HG02973 (cell line): ENCODE results near the gene GRM4.
"Not testable (repeated sequence)": the region's sequence is repeated elsewhere in the genome, so short reads cannot be mapped to it uniquely, and the experiment has no call there.

Experiments used
- ATAC-seq: cut with Tn5 transposase; IDR thresholded peaks from one replicate; pipeline ENCODE4 v1.9.1; 2021; ENCODE audit warnings: moderate library complexity; ENCODE audit not compliant: unreplicated experiment

The GRM4 gene

DNA sequence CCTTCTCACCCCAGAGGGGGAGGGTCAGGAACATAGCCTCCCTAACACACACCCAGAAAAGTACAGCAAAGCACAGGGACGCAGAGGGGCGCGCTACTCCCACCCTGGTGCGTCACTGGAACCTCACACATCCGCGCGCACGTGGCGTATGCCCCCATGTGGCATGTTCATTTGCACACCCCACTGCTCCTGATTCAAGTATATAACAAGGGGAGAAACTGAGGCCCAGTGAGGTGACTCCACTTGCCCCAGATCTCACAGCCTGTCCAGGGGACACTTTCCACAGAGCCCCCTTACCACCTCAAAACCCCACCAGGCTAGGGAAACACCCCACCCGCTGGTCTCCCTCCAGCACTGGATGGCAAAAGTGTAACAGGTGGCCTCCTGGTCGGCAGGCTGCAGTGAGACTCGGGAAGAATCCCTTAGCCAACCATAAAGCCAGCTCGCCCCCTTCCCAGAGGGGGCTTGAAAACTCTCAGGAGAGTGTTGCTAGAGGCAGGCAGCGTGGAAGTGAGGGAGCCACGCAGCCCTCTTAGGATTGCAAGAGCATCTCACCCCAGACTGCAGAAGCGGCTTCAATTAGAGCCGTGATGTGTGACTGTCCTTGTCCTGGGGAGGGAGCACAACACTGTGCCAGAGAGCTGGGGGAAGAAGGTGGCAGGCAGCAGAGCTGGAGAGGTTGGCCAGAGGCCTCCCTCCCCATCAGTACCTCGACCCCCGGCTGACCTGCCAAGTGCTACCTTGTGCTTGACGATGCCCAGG, at the start of gene GRM4:
TSS of gene GRM4 (minus strand) at position 67 of the 762 bp plus-strand sequence. CDS start 12,591 bp downstream, outside the sequence.
- ATAC-seq: no peak

DNA sequence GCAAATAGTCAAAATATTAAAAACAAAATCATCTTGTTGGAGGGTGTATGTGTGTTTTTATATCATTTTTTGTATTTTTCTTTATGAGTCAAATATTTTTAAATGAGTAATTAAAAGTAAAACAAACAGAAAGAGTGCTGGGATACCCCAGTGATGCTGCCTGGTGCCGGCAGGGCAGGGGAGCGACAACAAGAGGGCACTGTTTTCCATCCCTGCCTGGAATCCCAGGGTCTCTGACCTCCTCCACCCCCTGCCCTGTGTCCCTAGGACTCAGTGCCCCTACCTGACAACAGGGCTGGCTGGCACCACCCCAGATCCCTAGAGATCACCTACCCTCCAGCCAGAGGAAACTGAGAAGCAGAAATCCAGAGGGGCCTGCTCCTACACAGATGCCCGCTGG, 48.9 kb upstream of the GRM4 start:
- ATAC-seq: no peak

DNA sequence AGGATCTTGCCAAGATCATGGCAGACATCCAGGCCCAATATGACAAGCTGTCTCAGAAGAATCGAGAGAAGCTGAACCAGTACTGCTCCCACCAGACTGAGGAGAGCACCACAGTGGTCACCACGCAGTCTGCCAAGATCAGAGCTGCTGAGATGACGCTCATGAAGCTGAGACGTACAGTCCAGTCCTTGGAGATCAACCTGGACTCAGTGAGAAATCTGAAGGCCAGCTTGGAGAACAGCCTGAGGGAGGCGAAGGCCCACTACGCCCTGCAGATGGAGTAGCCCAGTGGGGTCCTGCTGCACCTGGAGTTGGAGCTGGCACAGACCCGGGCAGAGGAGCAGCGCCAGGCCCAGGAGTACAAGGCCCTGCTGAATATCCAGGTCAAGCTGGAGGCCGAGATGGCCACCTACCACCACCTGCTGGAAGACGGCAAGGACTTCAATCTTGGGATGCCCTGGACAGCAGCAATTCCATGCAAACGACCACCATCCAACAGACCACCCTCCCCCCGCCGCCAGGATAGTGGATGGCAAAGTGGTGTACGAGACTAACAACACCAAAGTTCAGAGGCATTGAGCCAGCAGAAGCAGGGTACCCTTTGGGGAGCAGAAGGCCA, 44.7 kb upstream of the GRM4 start:
- ATAC-seq: no peak

DNA sequence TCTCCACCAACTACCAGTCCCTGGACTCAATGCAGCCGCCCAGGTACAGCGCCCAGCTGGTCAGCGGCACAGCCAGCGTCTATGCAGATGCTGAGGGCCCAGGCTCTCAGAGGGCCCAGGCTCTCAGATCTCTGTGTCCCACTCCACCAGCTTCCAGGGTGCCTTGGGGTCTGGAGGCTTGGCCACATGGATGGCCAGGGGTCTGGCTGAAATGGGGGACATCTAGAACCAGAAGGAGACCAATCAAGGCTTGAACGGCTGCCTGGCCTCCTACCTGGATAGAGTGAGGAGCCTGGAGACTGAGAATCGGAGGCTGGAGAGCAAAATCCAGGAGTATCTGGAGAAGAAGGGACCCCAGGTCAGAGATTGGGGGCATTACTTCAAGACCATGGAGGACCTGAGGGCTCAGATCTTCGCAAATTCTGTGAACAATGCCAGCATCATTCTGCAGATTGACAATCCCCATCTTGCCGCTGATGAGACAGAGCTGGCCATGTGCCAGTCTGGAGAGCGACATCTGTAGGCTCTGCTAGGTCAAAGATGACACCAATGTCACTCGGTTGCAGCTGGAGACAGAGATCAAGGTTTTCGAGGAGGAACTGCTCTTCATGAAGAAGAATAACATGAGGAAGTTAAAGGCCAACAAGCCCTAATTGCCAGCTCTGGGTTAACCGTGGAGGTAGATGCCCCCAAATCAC, 44.1 kb upstream of the GRM4 start:
- no peak for ATAC-seq

DNA sequence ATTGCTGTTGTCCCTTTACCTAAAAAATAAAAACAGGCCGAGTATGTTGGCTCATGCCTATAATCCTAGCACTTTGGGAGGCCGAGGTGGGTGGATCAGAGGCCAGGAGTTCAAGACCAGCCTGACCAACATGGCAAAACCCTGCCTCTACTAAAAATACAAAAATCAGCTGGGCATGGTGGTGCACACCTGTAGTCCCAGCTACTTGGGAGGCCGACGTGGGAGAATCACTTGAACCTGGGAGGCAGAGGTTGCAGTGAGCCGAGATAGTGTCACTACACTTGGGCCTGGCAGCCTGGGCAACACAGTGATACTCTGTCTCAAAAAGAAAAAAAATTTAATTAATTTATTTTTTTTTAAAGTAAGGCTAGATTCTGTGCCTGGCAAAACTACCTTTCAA, 38.8 kb upstream of the GRM4 start:
- not testable (repeated sequence) for ATAC-seq

DNA sequence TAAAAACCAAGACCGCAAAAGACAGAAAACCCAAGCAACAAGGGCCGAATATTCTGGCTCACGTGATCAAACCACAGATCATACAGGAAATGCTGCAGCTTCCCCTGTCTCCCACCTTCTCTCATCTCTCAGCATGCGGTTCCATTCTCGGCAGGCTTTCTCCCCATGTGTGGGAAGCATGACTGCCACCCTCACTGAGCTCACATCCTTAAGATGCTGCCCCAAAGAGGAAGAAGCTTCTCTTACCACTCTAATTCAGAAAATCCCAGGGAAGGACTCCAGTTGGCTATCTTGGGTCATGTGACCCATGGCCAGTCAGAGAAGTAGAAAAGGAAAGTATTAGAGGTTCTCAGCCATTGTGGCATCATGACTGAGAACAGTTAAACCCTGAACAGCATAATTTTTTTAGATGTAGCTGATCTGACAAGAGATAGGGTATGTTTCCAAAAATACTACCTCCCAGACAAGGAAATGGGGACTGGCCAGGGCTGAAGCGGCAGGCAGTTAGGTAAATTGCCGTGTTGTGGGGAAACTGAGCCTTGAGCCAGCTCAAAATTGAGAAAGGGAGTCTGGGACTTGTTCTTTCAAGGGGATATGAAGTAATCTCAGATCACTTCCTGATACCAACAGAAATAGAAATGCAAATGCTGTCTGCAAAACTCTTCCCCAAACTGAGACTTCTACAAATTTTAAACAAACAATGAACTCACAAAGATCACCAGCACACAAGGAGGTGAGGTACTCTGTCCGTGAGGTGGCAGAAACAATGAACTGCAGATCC, 37.1 kb upstream of the GRM4 start:
- peak; percentile 56 for ATAC-seq

DNA sequence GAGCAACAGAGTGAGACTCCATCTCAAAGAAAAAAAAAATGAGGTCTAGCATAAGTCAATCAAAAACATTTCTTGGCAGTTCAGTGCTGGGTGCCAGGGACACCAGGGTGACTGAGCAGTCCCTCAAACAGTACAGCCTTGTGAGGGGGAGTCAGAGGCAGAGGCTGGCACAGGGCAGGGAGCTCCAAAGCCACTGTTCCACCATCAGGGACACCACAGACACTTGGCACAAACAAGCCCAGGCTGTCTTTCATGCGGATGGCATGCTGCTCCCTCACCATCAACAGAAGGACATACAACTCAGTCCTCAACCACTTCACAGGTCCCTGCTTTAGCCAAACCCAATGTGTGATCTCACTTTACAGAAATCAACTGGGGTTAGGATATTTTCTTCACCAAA, 36.0 kb upstream of the GRM4 start:
- no peak for ATAC-seq

DNA sequence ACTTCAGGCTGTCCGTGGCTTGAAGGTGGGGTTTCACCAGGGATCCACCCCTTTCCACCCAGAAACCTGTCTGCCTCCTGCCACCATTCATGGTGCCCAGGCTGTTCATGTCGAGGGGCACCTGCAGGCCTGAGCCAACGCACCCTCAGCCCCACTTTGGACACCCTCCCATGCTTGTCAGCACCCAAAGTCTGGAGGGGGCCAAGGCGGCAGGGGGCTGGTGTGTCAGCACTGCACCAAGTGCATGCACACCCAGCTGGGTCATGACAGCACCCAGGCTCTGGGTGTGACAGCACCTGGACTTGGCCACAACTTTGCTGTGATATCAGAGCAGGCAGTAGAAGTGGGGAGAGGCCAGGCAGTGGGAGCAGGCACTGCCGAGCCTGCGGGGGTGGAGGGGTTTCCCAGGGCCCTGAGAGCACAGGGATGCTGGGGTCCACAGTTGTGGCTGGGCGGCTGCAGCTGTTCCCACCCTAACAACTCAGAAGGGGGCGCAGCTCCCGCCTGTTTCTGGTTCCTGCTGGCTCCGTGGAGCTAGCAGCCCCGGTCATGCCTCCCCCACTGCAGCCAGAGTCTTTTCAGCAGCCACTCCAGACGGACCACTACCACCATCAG, 33.3 kb upstream of the GRM4 start:
- no peak for ATAC-seq

DNA sequence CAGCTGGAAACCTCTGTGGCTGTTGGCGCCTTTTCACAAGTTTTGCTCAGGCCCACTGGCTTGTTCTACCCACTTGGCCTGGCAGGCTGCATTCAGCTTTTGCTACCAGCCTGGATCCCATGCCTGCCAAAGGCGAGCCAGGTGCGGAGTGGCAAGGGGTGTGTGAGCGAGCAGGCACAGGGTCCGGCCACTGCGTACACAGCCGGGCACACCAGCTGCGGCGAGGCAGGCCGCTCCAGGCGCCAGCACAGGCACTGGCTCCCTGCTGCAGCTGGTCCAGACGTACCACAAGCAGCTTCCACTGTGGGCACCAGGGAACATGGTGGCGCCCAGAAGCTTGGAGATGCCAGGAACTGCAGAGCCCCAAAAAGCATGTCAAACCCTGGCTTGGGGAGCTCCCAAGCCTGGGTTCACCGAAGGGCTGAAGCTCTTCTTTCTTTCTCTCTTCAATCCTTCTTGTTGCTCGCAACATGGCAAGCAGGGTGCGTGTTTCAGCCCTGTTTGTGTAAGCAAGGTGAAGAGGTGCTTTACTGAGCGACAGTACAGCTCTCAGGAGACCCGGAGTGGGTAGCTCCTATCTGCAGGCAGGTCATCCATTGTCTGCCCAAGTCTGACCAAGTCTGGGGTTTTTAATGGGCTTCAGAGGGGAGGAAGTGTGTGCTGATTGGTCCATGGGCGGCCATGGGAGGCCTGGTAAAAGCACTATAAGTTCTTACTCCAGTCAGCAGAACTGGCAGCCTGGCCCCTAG, 32.6 kb upstream of the GRM4 start:
- no peak for ATAC-seq

DNA sequence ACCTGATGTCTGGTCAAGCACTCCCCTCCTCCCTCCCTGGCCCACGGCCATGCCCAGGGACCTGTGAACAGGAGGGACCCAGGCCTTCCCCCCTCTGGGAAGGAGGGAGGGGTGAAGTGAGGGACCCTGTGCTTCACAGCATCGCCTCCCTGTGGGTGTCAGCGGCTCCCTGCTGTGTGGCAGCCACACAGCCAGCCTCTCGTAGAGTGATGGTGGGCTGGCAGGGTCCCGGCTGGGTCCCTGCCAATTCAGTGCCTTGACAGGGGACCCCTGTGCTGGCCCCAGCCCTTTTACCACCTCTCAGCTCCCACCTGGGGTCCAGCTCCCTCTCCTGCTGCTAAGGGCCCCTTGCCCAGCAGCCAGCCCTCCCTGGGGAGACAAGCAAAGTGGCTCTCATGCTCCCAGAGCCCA, 31.3 kb upstream of the GRM4 start:
- no peak for ATAC-seq

DNA sequence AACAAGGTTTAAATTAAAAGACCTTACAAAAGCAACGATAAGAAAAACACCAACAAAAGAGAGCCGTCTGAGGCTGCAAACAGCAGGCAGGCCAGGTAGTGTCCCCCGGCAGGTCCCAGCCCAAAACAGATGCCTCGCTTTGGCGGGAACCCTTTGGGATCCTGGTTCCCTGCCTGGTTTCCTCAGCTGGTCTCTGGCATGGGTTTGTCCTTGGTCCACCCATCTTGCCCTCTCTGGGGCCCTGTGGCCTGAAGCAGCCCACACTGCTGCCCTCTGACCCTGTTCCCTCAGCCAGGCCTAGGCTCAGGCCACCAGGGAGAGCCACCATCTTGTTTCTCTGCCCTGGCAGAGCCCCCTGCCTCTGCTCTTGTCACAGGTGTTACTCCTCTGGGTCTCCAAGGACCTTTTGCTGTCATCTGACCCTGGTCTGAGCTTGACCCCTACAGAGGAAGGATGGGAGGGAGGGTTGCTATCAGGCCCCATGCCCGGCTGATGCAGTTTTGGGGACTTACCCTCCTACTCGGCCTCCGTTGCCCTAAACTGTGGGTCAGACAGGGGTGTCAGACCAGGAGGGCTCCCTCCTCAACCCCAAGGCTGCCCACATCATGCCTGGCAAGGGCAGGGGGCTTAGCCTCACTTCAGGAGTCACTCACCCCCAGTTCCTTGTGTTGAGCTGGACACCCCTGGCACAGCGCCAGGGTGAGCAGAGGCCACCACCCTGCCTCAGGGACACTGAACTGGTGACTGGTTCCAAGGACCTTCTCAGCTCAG, 30.6 kb upstream of the GRM4 start:
- no peak for ATAC-seq

DNA sequence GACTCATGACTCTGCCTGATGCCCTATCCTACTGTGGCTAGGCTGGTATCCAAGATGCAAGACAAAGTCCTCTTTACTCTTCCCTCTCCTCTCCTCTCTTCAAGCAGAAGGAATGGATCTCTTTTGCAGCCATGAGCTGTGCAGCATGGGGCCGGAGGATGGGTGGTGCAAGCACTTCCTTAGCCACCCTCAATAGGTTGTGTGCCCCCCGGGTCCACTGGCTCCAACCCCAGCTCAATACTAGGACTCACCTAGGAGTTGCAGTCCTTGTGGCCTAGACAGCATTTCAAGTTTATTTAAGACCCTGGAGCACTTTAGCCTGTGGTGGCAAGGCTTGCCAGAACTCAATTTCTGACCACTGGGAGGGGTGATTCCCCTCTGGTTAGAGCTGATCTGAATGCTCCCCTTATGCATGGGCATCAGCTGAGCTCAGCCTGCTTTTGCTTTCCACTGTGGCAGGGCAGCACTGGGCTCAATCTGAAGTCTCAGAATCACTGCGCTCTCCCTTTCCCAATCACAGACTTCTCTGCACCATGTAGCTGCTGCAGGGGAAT, 29.0 kb upstream of the GRM4 start:
- ATAC-seq: no peak

DNA sequence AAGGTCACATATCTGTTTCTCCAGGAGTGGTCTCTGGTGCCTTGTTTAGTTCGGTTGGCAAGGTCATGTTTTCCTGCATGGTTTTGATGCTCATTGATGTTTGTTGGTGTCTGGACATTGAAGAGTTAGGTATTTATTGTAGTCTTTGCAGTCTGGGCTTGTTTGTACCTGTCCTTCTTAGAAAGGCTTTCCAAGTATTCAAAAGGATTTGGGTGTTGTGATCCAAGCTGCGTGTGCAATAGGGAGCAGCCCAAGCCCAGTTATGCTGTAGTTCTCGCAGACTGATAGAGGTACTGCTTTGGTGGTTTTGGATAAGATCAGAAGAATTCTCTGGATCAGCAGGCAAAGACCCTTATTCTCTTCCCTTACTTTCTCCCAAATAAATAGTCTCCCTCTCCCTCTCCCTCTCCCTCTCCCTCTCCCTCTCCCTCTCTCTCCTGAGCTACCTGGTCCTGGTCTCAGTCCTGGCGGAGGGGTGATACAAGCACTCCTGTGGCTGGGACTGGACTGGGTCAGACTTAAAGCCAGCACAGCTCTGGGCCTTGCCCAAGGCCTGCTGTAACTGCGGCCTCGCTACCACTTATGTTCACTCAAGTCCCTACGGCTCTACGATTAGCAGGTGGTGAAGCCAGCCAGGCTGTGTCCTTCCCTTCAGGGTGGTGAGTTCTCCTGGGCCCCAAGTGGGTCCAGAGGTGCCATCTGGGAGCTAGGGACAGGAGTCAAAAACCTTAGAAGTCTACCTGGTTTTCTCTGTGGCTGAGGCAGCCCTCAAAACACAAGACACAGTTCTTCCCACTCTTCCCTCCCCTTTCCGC, 27.3 kb upstream of the GRM4 start:
- ATAC-seq: no peak

DNA sequence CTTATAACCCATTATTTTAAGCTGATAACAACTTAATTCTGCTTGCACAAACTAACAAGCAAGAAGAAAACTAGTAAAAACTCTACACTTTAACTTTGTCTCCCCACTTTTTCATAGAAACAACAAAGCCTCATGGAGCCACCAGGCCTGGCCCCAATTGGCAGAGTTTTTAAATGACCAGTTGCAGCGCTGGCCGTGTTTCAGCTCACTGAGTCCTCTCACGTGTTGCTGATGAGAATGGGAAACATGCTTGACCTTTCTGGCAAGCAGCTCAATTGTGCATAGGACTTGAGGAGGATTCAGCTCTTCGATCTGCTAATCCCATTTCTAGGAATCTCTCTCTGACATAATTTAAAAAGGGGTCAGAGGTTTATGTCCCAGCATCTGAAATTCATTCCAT, 24.5 kb upstream of the GRM4 start:
- ATAC-seq: no peak

DNA sequence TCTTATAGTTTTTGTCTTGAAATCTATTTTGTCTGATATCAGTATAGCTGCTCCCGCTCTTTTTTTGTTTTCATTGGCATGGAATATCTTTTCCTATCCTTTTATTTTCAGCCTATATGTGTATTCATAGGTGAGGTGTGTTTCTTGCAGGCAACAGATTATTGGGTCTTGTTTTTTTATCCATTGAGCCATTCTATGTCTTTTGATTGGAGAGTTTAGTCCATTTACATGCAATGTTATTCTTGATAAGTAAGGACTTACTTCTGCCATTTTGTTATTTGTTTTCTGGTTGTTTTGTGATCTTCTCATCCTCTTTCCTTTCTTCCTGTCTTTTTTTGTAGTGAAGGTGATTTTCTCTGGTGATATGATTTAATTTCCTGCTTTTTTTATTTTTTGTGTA, 24.0 kb upstream of the GRM4 start:
- ATAC-seq: no peak

DNA sequence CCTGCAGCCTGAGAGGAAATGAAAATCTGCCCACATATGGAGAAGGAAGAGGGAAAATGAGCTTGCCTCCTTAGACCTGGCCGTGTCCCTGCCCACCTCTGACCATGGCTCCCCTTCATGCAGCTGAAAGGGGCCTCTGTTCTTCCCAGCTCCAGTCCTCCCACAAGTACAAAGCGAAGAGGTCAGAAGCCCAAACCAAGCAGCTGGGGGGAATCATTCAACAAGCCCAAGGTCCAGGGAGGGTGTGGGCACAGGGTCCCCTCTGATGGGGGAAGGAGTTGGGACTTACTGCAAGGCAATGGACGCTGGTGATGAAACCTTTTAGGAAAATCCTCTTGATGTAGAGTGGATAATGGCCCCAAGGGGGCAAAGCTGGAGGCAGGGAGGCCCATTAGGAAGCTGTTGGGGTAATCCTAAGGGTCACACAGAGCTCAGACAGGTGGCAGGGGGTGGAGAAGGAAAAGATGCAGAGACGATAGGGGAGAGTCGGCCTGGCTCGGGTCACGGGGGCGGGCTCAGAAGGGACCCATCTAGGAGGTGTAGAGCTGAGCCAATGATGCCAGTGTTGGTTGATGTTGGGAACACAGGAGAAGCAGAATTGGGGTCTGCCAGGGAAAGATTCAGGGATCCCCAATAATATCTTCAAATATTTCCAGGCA, 16.1 kb upstream of the GRM4 start:
- no peak for ATAC-seq

DNA sequence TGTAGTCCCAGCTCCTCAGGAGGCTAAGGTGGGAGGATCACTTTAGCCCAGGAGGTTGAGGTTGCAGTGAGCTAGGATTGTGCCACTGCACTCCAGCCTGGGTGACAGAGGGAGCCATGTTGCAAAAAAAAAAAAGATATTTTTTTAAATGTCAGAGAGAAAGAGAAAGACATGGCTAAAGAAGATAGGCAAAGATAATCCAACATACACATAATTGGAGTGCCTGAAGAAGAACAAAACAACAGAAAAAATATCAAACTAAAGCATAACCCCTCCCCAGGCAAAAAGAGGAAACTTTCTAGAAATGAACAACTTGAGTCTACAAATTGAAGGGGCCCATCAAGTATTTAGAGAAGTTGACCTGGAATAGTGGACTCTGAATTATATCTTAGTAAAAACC, 14.0 kb upstream of the GRM4 start:
- ATAC-seq: no peak

DNA sequence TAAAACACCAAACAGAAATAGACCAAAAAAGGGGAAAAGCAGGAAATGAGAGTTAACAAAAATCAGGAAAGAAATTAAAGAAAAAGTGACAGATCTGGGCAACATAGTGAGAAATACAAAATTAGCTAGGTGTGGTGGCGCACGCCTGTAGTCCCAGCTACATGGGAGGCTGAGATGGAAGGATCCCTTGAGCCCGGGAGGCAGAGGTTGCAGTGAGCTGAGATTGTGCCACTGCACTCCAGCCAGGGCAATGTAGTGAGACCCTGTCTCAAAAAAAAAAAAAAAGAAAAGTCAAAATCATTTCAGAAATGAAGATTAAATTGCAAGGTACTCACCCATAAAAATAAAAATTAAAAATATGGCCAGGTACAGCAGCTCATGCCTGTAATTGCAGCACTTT, 13.0 kb upstream of the GRM4 start:
- no peak for ATAC-seq
